ENCODE results near the gene CFAP299. TPM values are rescaled to one million over a fixed set of nuclear protein-coding genes. Genes with fewer than 3 reads are reported as not detected.

Gene CFAP299
- total and polyA plus RNA-seq, 2 of the 13 experiments (the other 11 are each of a cell fraction or from before 2014, with no cell fraction given), result not detected

GRCh38 chr4:80335554-80336358 lies at the start of gene CFAP299 (continued):
- TF ChIP-seq, protein P1, sequence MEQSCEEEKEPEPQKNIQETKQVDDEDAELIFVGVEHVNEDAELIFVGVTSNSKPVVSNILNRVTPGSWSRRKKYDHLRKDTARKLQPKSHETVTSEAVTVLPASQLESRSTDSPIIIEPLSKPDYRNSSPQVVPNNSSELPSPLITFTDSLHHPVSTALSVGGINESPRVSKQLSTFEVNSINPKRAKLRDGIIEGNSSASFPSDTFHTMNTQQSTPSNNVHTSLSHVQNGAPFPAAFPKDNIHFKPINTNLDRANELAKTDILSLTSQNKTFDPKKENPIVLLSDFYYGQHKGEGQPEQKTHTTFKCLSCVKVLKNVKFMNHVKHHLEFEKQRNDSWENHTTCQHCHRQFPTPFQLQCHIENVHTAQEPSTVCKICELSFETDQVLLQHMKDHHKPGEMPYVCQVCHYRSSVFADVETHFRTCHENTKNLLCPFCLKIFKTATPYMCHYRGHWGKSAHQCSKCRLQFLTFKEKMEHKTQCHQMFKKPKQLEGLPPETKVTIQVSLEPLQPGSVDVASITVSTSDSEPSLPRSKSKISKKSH (CRISPR knock-in tag; IDR thresholded peaks at IDR 0.05; ENCODE audit: borderline replicate concordance), result no peak
- TF ChIP-seq KMT2A (CRISPR knock-in tag; IDR thresholded peaks at IDR 0.05) (0 out of 2 replicates have a peak, but pooled peaks have one; percentile 22), MAX (IDR thresholded peaks at IDR 0.05) (peak; percentile 53; the same call in 1 of the 2 replicates), ZNF460 (CRISPR knock-in tag; IDR thresholded peaks at IDR 0.05; ENCODE audit: borderline replicate concordance) (no peak), ATF2 (CRISPR knock-in tag; IDR thresholded peaks at IDR 0.05) (0 out of 2 replicates have a peak, but pooled peaks have one; percentile 45), MTF2 (CRISPR knock-in tag; IDR thresholded peaks at IDR 0.05; ENCODE audit: borderline replicate concordance) (peak; percentile 53; the same call in 1 of the 2 replicates), ZMYM4 (CRISPR knock-in tag; IDR thresholded peaks at IDR 0.05) (peak; percentile 84), NCOA1 (CRISPR knock-in tag; IDR thresholded peaks at IDR 0.05) (no peak), KAT7 (CRISPR knock-in tag; IDR thresholded peaks at IDR 0.05; ENCODE audit: borderline replicate concordance) (0 out of 2 replicates have a peak, but pooled peaks have one; percentile 30), BORCS8-MEF2B (CRISPR knock-in tag; IDR thresholded peaks at IDR 0.05) (0 out of 2 replicates have a peak, but pooled peaks have one; percentile 21), RAD21 (CRISPR knock-in tag; IDR thresholded peaks at IDR 0.05) (peak; percentile 28; the same call in 1 of the 2 replicates), ZNF672 (CRISPR knock-in tag; IDR thresholded peaks at IDR 0.05) (no peak), TIGD3 (CRISPR knock-in tag; IDR thresholded peaks at IDR 0.05; ENCODE audit: borderline replicate concordance) (no peak), KLF16 (CRISPR knock-in tag; IDR thresholded peaks at IDR 0.05) (peak in 1 of 2 experiments; percentile 22; a peak in 1 of 4 replicates), POGZ (CRISPR knock-in tag; IDR thresholded peaks at IDR 0.05) (peak; percentile 88)
- TF ChIP-seq, protein P2, sequence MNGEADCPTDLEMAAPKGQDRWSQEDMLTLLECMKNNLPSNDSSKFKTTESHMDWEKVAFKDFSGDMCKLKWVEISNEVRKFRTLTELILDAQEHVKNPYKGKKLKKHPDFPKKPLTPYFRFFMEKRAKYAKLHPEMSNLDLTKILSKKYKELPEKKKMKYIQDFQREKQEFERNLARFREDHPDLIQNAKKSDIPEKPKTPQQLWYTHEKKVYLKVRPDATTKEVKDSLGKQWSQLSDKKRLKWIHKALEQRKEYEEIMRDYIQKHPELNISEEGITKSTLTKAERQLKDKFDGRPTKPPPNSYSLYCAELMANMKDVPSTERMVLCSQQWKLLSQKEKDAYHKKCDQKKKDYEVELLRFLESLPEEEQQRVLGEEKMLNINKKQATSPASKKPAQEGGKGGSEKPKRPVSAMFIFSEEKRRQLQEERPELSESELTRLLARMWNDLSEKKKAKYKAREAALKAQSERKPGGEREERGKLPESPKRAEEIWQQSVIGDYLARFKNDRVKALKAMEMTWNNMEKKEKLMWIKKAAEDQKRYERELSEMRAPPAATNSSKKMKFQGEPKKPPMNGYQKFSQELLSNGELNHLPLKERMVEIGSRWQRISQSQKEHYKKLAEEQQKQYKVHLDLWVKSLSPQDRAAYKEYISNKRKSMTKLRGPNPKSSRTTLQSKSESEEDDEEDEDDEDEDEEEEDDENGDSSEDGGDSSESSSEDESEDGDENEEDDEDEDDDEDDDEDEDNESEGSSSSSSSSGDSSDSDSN (CRISPR knock-in tag; IDR thresholded peaks at IDR 0.05), result peak; percentile 65
- TF ChIP-seq, protein P3, sequence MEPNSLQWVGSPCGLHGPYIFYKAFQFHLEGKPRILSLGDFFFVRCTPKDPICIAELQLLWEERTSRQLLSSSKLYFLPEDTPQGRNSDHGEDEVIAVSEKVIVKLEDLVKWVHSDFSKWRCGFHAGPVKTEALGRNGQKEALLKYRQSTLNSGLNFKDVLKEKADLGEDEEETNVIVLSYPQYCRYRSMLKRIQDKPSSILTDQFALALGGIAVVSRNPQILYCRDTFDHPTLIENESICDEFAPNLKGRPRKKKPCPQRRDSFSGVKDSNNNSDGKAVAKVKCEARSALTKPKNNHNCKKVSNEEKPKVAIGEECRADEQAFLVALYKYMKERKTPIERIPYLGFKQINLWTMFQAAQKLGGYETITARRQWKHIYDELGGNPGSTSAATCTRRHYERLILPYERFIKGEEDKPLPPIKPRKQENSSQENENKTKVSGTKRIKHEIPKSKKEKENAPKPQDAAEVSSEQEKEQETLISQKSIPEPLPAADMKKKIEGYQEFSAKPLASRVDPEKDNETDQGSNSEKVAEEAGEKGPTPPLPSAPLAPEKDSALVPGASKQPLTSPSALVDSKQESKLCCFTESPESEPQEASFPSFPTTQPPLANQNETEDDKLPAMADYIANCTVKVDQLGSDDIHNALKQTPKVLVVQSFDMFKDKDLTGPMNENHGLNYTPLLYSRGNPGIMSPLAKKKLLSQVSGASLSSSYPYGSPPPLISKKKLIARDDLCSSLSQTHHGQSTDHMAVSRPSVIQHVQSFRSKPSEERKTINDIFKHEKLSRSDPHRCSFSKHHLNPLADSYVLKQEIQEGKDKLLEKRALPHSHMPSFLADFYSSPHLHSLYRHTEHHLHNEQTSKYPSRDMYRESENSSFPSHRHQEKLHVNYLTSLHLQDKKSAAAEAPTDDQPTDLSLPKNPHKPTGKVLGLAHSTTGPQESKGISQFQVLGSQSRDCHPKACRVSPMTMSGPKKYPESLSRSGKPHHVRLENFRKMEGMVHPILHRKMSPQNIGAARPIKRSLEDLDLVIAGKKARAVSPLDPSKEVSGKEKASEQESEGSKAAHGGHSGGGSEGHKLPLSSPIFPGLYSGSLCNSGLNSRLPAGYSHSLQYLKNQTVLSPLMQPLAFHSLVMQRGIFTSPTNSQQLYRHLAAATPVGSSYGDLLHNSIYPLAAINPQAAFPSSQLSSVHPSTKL (CRISPR knock-in tag; IDR thresholded peaks at IDR 0.05), result peak; percentile 30; the same call in 1 of the 2 replicates

Measured in HepG2 (cell line).